HEK293 (cell line): Measurements from ENCODE around the gene KRT74.

Experiments used
- CTCF ChIA-PET: fragments of 350-600 bp; formaldehyde crosslinking; extraction: SDS; loops from one replicate; lab custom pipeline; 2021; ENCODE audit warnings: antibody characterized with exemption; lab: Yijun Ruan, JAX
- POLR2A ChIA-PET: fragments of 300-600 bp; formaldehyde crosslinking; extraction: SDS; loops from one replicate; lab custom pipeline; 2020; ENCODE audit warnings: antibody characterized with exemption, inconsistent platforms; lab: Yijun Ruan, JAX
- H3K27ac ChIP-seq: fragments of 200-500 bp; sonication (Bioruptor generic); 2 replicates; pipeline ENCODE4 v1.5.1; 2014; ENCODE audit warnings: low read depth, low read length, control low read depth, inconsistent platforms; ENCODE audit errors: extremely low read depth
- H3K36me3 ChIP-seq, 2 experiments: fragments of 200-500 bp in 1 of 2; sonication (Bioruptor generic) in 1 of 2; 1 replicate in 1 of 2; 2 replicates in 1 of 2; pipeline ENCODE4 v1.5.1; 2014 to 2017; ENCODE audit warnings: inconsistent platforms in 2 of 2, low read length in 2 of 2; ENCODE audit not compliant: control insufficient read depth in 2 of 2, insufficient read depth in 1 of 2
- H3K4me1 ChIP-seq: fragments of 200-500 bp; sonication (Bioruptor generic); 2 replicates; pipeline ENCODE4 v1.5.1; 2014; ENCODE audit warnings: mild to moderate bottlenecking, low read length, inconsistent platforms; ENCODE audit not compliant: control insufficient read depth, insufficient read depth
- H3K4me3 ChIP-seq: 2 replicates; pipeline ENCODE4 v1.5.1; 2011; ENCODE audit warnings: low read depth, mild to moderate bottlenecking, control low read depth, low read length, moderate library complexity
- H3K9me3 ChIP-seq: fragments of 200-500 bp; sonication (Bioruptor generic); 2 replicates; pipeline ENCODE4 v1.5.1; 2014; ENCODE audit warnings: low read depth, low read length, inconsistent platforms; ENCODE audit not compliant: control insufficient read depth, insufficient read depth
- GLIS2 ChIP-seq: fragments of 450-650 bp; formaldehyde crosslinking; IDR thresholded peaks from 2 replicates; pipeline ENCODE4 v1.5.1; 2016; ENCODE audit warnings: missing biosample characterization, missing genetic modification characterization
- HIC1 ChIP-seq: fragments of 450-650 bp; formaldehyde crosslinking; IDR thresholded peaks from 2 replicates; pipeline ENCODE4 v1.5.1; 2016; ENCODE audit warnings: missing biosample characterization, missing genetic modification characterization
- HOXA7 ChIP-seq: sonication (generic); formaldehyde crosslinking; IDR thresholded peaks from 2 replicates; pipeline ENCODE4 v1.8.1; 2022; ENCODE audit warnings: missing genetic modification reagents, borderline replicate concordance
- SCRT2 ChIP-seq: fragments of 450-650 bp; formaldehyde crosslinking; IDR thresholded peaks from 2 replicates; pipeline ENCODE4 v1.5.1; 2016; ENCODE audit warnings: missing biosample characterization, missing genetic modification characterization
- YY1 ChIP-seq: fragments of 450-650 bp; formaldehyde crosslinking; IDR thresholded peaks from 2 replicates; pipeline ENCODE4 v1.5.1; 2018; ENCODE audit warnings: missing biosample characterization, missing genetic modification characterization
- ZBTB17 ChIP-seq: fragments of 450-650 bp; formaldehyde crosslinking; IDR thresholded peaks from 2 replicates; pipeline ENCODE4 v1.5.1; 2016; ENCODE audit warnings: missing biosample characterization, missing genetic modification characterization
- ZBTB44 ChIP-seq: fragments of 450-650 bp; IDR thresholded peaks from 2 replicates; pipeline ENCODE4 v1.5.1; 2018; ENCODE audit warnings: missing biosample characterization, mild to moderate bottlenecking, missing genetic modification characterization
- ZNF350 ChIP-seq: fragments of 450-650 bp; formaldehyde crosslinking; IDR thresholded peaks from 2 replicates; pipeline ENCODE4 v1.5.0; 2017; ENCODE audit warnings: missing biosample characterization, mild to moderate bottlenecking, missing genetic modification characterization
- ZNF510 ChIP-seq: fragments of 450-650 bp; formaldehyde crosslinking; IDR thresholded peaks from 2 replicates; pipeline ENCODE4 v1.5.1; 2018; ENCODE audit warnings: mild to moderate bottlenecking, missing genetic modification characterization, missing biosample characterization; ENCODE audit not compliant: insufficient replicate concordance
- ZNF555 ChIP-seq: fragments of 450-650 bp; formaldehyde crosslinking; conservative IDR thresholded peaks from 2 replicates; pipeline ENCODE4 v1.5.1; 2017; ENCODE audit warnings: missing biosample characterization, mild to moderate bottlenecking, missing genetic modification characterization, inconsistent platforms
- ZNF561 ChIP-seq: fragments of 450-650 bp; IDR thresholded peaks from 2 replicates; pipeline ENCODE4 v1.5.1; 2018; ENCODE audit warnings: missing biosample characterization, missing genetic modification characterization, borderline replicate concordance
- ZNF624 ChIP-seq: fragments of 450-650 bp; formaldehyde crosslinking; IDR thresholded peaks from 2 replicates; pipeline ENCODE4 v1.5.1; 2017; ENCODE audit warnings: missing biosample characterization, missing genetic modification characterization
- ZNF704 ChIP-seq: fragments of 450-650 bp; formaldehyde crosslinking; IDR thresholded peaks from 2 replicates; pipeline ENCODE4 v1.5.1; 2016; ENCODE audit warnings: missing biosample characterization, missing genetic modification characterization
- ZNF707 ChIP-seq: fragments of 450-650 bp; formaldehyde crosslinking; IDR thresholded peaks from 2 replicates; pipeline ENCODE4 v1.5.1; 2016; ENCODE audit warnings: missing biosample characterization, missing genetic modification characterization
- ZSCAN18 ChIP-seq: fragments of 450-650 bp; formaldehyde crosslinking; IDR thresholded peaks from 2 replicates; pipeline ENCODE4 v1.5.1; 2016; ENCODE audit warnings: missing biosample characterization, missing genetic modification characterization
- ZSCAN4 ChIP-seq: fragments of 450-650 bp; formaldehyde crosslinking; IDR thresholded peaks from 2 replicates; pipeline ENCODE4 v1.5.1; 2017; ENCODE audit warnings: missing biosample characterization, missing genetic modification characterization

KRT74 gene

GRCh38 chr12:52564582-52564981, 9.1 kb downstream of the KRT74 start:
- TF ChIP-seq ZBTB17 (no peak), ZNF555 (tag by site-specific recombination) (no peak), SCRT2 (tag by site-specific recombination) (peak; percentile 72), ZSCAN18 (tag by site-specific recombination) (no peak), ZNF561 (tag by site-specific recombination) (no peak)
- TF ChIP-seq, all 188 proteins: peak for 1
- Histone ChIP-seq H3K4me3 (no peak overlapping the region), H3K4me1 (no peaks in the 10 kb centered on the region), H3K27ac (no peak overlapping the region), H3K36me3 (no peaks in the 10 kb centered on the region), H3K9me3 (no peaks in the 10 kb centered on the region)
- ChIA-PET POLR2A (no interaction called here), CTCF (interaction anchor here (1.6 kb wide), 1 partner anchor 169 kb away, joined by 5 read pairs; no protein-coding TSS in a partner anchor)

GRCh38 chr12:52561880-52562449, 11.7 kb downstream of the KRT74 start:
- POLR2A ChIA-PET: no interaction called here
- Histone ChIP-seq H3K4me1 (no peaks in the 10 kb centered on the region), H3K9me3 (no peaks in the 10 kb centered on the region), H3K36me3 (no peaks in the 10 kb centered on the region), H3K27ac (no peak overlapping the region)
- TF ChIP-seq ZNF704 (tag by site-specific recombination) (no peak), HIC1 (no peak), ZNF707 (tag by site-specific recombination) (no peak), ZNF510 (no peak), ZSCAN4 (tag by site-specific recombination) (no peak), ZNF350 (no peak), ZBTB44 (tag by site-specific recombination) (no peak), YY1 (tag by site-specific recombination) (no peak), ZNF624 (tag by site-specific recombination) (no peak), HOXA7 (no peak), GLIS2 (no peak)
- TF ChIP-seq, all 188 proteins: peak for 0
- CTCF ChIA-PET: interaction anchor here (0.6 to 1.5 kb wide), 6 partner anchors 10 to 318 kb away, joined by 3 to 7 read pairs (median 3); no protein-coding TSS in a partner anchor
- H3K4me3 ChIP-seq: no peak overlapping the region
